ENCODE results near the gene SYTL3. TPM values are rescaled to one million over a fixed set of nuclear protein-coding genes. Genes with fewer than 3 reads are reported as not detected.

SYTL3 gene
- total and polyA plus RNA-seq, 7 donors: 1.6 to 6.9 (median 3.3) TPM

GRCh38 chr6:158708239-158708638 lies 58.4 kb downstream of the SYTL3 start:
- Histone ChIP-seq H3K4me1 (peaks cover 0 to 51% (median 47%) of the 10 kb centered on the region in 4 donors), H3K36me3 (no peaks in the 10 kb centered on the region), H3K9me3 (no peaks in the 10 kb centered on the region), H3K27ac (peak overlapping the region; percentile 70 to 82 (median 74)), H3K27me3 (no peaks in the 10 kb centered on the region), H3K4me3 (peak overlapping the region in 1 of 4 donors; percentile 7)
- intact Hi-C loops (cut with DNase I): loop anchor here (5.0 to 10.0 kb wide), 4 partner anchors 44 to 427 kb away; no protein-coding TSS in a partner anchor
- TF ChIP-seq POLR2AphosphoS5 (IDR thresholded peaks at IDR 0.05) (peak in 2 of 4 donors; percentile 31 to 47), POLR2A (IDR thresholded peaks at IDR 0.05) (no peak)
- 82 to 83% methylated on average over 14 of the region's 14 CpGs for WGBS, 2 donors
- peak; percentile 76 for DNase-seq

DNA sequence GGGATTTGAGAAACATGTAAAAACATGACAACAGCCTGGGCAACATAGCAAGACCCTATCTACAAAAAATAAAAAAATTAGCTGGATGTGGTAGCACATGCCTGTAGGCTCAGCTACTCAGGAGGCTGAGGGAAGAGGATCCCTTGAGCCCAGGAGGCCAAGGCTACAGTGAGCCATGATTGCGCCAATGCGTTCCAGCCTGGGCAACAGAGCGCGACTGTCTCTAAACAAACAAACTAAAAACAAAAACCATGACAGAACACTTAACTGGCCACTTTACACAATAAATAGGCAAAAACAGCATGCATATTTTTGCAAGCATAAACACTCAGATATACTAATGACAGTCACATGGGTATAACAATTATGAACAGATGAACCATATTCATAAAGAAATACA lies 60.0 kb downstream of the SYTL3 start:
- H3K36me3 ChIP-seq: no peaks in the 10 kb centered on the region
- peaks cover 0 to 40% (median 39%) of the 10 kb centered on the region in 4 donors for H3K4me1 ChIP-seq
- intact Hi-C loops (cut with DNase I): loop anchor here (5.0 to 10.0 kb wide), 4 partner anchors 42 to 425 kb away; no protein-coding TSS in a partner anchor
- H3K4me3 ChIP-seq: no peak overlapping the region
- H3K9me3 ChIP-seq: no peaks in the 10 kb centered on the region
- H3K27ac ChIP-seq: no peak overlapping the region
- no peak for DNase-seq
- H3K27me3 ChIP-seq: no peaks in the 10 kb centered on the region
- TF ChIP-seq EP300 (IDR thresholded peaks at IDR 0.05) (no peak), POLR2AphosphoS5 (IDR thresholded peaks at IDR 0.05) (no peak), POLR2A (IDR thresholded peaks at IDR 0.05) (no peak)
- TF ChIP-seq, protein P1, sequence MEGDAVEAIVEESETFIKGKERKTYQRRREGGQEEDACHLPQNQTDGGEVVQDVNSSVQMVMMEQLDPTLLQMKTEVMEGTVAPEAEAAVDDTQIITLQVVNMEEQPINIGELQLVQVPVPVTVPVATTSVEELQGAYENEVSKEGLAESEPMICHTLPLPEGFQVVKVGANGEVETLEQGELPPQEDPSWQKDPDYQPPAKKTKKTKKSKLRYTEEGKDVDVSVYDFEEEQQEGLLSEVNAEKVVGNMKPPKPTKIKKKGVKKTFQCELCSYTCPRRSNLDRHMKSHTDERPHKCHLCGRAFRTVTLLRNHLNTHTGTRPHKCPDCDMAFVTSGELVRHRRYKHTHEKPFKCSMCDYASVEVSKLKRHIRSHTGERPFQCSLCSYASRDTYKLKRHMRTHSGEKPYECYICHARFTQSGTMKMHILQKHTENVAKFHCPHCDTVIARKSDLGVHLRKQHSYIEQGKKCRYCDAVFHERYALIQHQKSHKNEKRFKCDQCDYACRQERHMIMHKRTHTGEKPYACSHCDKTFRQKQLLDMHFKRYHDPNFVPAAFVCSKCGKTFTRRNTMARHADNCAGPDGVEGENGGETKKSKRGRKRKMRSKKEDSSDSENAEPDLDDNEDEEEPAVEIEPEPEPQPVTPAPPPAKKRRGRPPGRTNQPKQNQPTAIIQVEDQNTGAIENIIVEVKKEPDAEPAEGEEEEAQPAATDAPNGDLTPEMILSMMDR (IDR thresholded peaks at IDR 0.05): no peak
- WGBS, 2 donors: 98 to 100% methylated on average over 4 of the region's 4 CpGs

DNA sequence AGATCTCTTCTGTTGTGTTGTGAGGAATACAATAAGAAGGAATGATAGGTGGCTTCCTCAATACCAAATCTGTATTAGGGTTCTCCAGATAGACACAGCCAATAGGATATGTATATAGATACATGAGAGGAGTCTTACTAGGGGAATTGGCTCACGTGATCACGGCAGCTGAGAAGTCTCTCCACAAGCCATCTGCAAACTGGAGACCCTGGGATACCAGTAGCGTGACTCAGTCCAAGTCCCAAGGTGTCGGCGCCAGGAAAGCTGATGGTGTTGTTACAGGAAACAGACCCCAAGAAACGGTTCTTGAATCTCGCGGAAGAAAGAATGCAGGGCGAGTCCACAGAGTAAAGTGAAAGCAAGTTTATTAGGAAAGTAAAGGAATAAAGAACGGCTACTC lies 61.4 kb downstream of the SYTL3 start:
- Histone ChIP-seq H3K27me3 (no peaks in the 10 kb centered on the region), H3K4me1 (peaks cover 0 to 28% (median 25%) of the 10 kb centered on the region in 4 donors), H3K36me3 (no peaks in the 10 kb centered on the region), H3K27ac (peak overlapping the region in 3 of 4 donors; percentile 4 to 57 (median 33)), H3K4me3 (peak overlapping the region in 1 of 4 donors; percentile 14), H3K9me3 (no peaks in the 10 kb centered on the region)
- whole genome bisulfite sequencing, 2 donors: 85% methylated on average over 10 of the region's 10 CpGs
- peak; percentile 70 for DNase-seq
- intact Hi-C loops (cut with DNase I): no loop called here
- TF ChIP-seq, protein P1 (IDR thresholded peaks at IDR 0.05): no peak
- TF ChIP-seq EP300 (IDR thresholded peaks at IDR 0.05): no peak

DNA sequence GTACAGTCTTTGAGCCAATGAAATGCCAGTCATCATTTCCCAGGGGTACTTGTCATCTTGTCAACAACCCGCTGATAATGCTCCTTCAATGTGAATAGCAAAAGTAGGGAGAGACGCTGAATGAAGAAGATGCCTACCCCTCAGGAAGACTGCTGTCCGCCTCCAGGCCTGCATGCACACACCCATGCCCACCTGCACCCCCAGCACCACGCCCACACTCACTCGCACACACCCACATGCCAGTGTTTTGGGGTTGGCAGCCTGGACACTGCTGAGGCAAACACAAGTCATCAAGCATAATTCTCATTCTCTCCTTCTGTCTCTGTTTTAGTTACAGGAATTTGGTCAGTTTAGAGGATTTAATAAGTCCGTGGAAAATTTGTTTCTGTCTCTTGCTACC lies 63.6 kb downstream of the SYTL3 start:
- 94 to 97% methylated on average over 6 of the region's 6 CpGs for WGBS, 2 donors
- H3K4me3 ChIP-seq: no peak overlapping the region
- H3K4me1 ChIP-seq: peaks cover 0 to 6% (median 4%) of the 10 kb centered on the region in 4 donors
- no peaks in the 10 kb centered on the region for H3K36me3 ChIP-seq
- peak; percentile 43 for DNase-seq
- H3K27me3 ChIP-seq: no peaks in the 10 kb centered on the region
- no peaks in the 10 kb centered on the region for H3K9me3 ChIP-seq
- intact Hi-C loops (cut with DNase I): no loop called here
- TF ChIP-seq EP300 (IDR thresholded peaks at IDR 0.05) (no peak), POLR2A (IDR thresholded peaks at IDR 0.05) (no peak), POLR2AphosphoS5 (IDR thresholded peaks at IDR 0.05) (no peak)
- TF ChIP-seq, protein P1 (IDR thresholded peaks at IDR 0.05): no peak
- no peak overlapping the region for H3K27ac ChIP-seq

GRCh38 chr6:158714706-158715105 lies 64.9 kb downstream of the SYTL3 start:
- Histone ChIP-seq H3K4me1 (no peaks in the 10 kb centered on the region), H3K4me3 (no peak overlapping the region), H3K9me3 (no peaks in the 10 kb centered on the region), H3K27me3 (no peaks in the 10 kb centered on the region), H3K27ac (no peak overlapping the region), H3K36me3 (no peaks in the 10 kb centered on the region)
- DNase-seq: peak; percentile 10
- WGBS, 2 donors: 76 to 90% methylated on average over 8 of the region's 8 CpGs
- intact Hi-C loops (cut with DNase I): no loop called here
- no peak for TF ChIP-seq EP300 (IDR thresholded peaks at IDR 0.05)
- no peak for TF ChIP-seq POLR2AphosphoS5 (IDR thresholded peaks at IDR 0.05)
- TF ChIP-seq, protein P1 (IDR thresholded peaks at IDR 0.05): no peak
- TF ChIP-seq POLR2A (IDR thresholded peaks at IDR 0.05): no peak
